RPMI8226 (cell line): ENCODE measurements around the gene LYRM4.

Source experiments
- DNase-seq: peaks from one replicate; pipeline ENCODE4 v3.0.0-alpha.2; 2015

Gene LYRM4

GRCh38 chr6:5241252-5241651, 19.5 kb downstream of the LYRM4 start:
- no peak for DNase-seq

GRCh38 chr6:5238336-5238735, 22.4 kb downstream of the LYRM4 start:
- no peak for DNase-seq

GRCh38 chr6:5237805-5238204, 22.9 kb downstream of the LYRM4 start:
- DNase-seq = no peak

- DNase-seq = no peak
Measured at GRCh38 chr6:5235830-5236229, 24.9 kb downstream of the LYRM4 start.

GRCh38 chr6:5234874-5235273, 25.9 kb downstream of the LYRM4 start:
- no peak for DNase-seq

- DNase-seq = no peak
Measured at GRCh38 chr6:5231289-5231688, 29.5 kb downstream of the LYRM4 start.

GRCh38 chr6:5230081-5230480, 30.7 kb downstream of the LYRM4 start:
- DNase-seq = no peak

- no peak for DNase-seq
Measured at GRCh38 chr6:5229356-5229755, 31.4 kb downstream of the LYRM4 start.

- DNase-seq = no peak
Measured at GRCh38 chr6:5223309-5223708, 37.4 kb downstream of the LYRM4 start.

- no peak for DNase-seq
Measured at GRCh38 chr6:5220443-5220842, 40.3 kb downstream of the LYRM4 start.

- no peak for DNase-seq
Measured at GRCh38 chr6:5219011-5219691, 41.6 kb downstream of the LYRM4 start.

- no peak for DNase-seq
Measured at GRCh38 chr6:5217356-5217755, 43.4 kb downstream of the LYRM4 start.

GRCh38 chr6:5215799-5216198, 45.0 kb downstream of the LYRM4 start:
- no peak for DNase-seq

- DNase-seq = no peak
Measured at GRCh38 chr6:5215159-5215558, 45.6 kb downstream of the LYRM4 start.

- peak; percentile 15 for DNase-seq
Measured at GRCh38 chr6:5214570-5215052, 46.1 kb downstream of the LYRM4 start.

GRCh38 chr6:5213836-5214235, 46.9 kb downstream of the LYRM4 start:
- no peak for DNase-seq

- DNase-seq = no peak
Measured at GRCh38 chr6:5211492-5211891, 49.3 kb downstream of the LYRM4 start.

GRCh38 chr6:5208471-5208971, 52.2 kb downstream of the LYRM4 start:
- DNase-seq = no peak

GRCh38 chr6:5208057-5208456, 52.7 kb downstream of the LYRM4 start:
- no peak for DNase-seq

- DNase-seq = no peak
Measured at GRCh38 chr6:5206920-5207561, 53.7 kb downstream of the LYRM4 start.

- DNase-seq = no peak
Measured at GRCh38 chr6:5205877-5206850, 54.6 kb downstream of the LYRM4 start.

GRCh38 chr6:5205035-5205507, 55.7 kb downstream of the LYRM4 start:
- no peak for DNase-seq

GRCh38 chr6:5204376-5204775, 56.4 kb downstream of the LYRM4 start:
- no peak for DNase-seq
